HG03457 (cell line): ENCODE measurements around the gene MYMK.

Experiments used
- ATAC-seq: cut with Tn5 transposase; IDR thresholded peaks from one replicate; pipeline ENCODE4 v1.9.1; 2021; ENCODE audit warnings: moderate number of reproducible peaks; ENCODE audit not compliant: unreplicated experiment

The MYMK gene

DNA sequence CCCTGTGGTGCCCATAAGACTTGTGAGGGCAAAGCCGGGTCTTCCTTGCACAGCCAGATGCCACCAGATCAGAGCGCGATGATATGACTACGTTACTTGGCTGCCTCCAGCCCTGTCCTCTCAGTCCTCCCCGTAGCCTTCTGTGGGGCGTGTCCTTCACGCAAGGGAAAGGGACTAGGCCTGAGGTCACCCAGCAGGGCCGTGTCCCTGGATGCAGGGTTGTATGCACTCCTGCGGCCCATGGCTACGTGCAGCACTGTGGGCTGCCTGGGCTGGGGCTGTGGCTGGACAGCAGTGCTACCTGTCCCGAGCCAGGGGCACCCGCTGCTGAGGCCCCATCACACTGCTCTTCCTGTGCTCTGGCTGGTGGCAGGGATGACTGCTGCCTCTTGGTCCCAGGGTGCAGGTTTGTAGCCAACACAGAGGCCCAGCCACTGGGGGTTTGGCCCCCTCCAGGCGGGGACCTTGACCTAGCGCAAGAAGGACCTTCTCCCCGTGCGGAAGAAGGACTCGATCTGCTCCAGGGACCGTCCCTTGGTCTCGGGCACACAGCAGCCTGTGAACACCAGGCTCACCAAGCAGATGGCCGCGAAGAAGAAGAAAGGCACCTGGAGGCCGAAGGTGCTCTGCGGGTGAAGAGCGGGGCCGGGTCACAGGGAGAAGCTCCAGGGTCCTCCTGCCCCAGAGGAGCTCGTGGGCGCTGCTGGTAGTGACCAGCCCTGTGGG is 53.0 kb downstream of the MYMK start:
- ATAC-seq = no peak

DNA sequence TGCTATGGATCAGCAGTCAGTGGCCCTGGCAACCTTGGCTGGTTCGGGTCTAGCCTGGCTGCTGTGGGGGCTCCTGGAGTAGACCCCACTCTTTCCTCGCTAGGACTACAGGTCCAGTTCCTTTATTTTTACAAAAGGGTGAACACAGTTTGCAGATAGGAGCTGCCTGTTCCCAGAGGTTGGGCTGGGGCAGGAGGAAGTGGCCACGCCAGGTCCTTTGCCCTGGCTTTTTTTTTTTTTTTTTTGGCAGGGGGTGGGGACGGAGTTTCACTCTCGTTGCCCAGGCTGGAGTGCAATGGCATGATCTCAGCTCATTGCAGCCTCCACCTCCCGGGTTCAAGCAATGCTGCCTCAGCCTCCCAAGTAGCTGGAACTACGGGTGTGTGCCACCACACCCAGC is 53.8 kb downstream of the MYMK start:
- no peak for ATAC-seq

DNA sequence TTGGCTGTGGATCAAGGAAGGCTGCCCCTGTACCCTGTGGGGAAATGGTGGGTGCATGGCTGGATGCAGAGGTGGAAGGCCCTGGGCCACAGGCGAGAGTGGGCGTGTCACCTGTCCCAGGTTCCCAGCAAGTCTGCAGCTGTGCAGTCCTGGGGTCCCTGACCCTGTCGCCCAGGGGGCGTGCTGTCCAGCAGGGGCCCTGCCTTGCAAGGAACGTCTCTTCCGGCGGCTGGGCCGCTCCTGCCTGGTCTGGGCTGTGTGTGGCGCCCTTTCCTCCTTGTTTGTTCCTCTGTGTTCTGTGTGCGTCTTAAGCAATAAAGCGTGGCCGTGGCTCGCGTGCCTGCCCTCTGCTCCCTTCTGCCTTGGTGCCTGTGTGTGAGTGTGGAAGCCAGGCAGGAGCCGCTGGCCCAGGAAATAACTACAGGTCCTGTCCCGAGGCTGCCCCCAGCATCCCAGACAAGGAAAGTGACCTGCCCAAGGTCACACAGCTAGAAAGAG is 54.3 kb downstream of the MYMK start:
- no peak for ATAC-seq

DNA sequence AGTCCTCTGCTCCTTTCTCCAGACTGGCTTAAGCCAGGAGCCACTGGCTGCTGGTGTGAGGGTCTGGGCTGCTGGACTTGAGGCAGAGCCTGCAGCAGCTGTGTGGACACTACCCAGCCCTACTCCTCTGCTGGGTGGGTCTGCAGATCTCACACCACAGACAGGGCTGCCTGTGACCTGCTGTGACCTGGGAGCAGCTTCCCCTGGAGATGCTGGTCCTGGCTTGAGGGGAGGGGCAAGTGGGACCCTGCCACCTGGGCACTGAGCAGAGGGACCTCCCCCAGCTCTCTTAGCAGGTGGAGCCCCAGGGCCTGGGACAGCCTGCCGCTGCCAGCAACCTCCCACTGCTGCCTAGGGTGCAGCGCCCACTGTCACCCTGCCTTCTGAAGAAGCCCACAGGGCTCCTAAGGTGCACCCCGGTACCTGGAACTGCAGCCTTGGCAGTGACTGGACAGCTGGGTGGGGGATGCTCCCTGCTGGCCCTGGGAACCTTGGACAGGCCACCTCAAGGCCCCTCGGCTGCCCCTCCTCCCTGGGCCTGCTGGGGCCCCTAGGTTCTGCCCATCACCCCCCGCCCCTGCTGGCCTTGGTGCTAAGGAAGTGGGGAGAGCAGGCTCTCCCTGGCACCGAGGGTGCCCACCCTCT is 55.9 kb downstream of the MYMK start:
- ATAC-seq = no peak

DNA sequence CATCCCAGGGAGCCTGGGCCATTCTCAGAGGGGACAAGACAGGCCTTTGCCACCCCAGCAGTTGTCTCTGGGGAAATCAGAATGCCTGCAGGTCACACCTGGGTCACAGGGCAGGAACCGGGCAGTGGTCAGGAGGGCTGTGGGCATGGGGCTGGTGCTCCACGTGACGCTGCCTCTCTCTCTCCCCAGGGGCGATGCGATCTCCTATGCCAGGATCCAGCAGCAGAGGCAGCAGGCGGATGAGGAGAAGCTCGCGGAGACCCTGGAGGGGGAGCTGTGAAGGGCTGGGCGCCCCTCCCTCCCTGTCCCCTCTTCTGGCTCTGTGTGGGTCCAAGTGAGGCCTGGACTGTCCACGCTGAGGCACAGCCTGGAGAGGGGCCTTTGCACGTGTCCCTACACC is 56.4 kb downstream of the MYMK start:
- no peak for ATAC-seq

DNA sequence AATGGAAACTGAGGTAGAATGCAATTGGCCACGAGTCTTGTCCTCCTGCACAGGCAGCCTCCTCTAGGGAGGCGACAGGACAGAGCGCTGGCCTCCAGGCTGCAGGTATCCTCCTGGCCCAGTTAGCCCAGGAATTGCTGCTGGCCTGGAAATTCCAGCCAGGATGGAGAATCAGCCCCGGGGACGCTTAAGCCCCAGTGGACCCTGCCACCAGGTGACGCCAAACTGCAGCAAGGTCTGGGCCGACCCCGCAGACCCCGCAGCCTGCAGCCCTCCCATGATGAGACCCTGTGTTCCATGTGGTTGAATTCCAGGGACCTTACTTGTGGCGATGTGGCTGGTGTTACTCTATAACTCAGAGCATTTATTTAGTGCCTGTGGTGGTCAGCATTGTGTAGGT is 57.7 kb downstream of the MYMK start:
- no peak for ATAC-seq

DNA sequence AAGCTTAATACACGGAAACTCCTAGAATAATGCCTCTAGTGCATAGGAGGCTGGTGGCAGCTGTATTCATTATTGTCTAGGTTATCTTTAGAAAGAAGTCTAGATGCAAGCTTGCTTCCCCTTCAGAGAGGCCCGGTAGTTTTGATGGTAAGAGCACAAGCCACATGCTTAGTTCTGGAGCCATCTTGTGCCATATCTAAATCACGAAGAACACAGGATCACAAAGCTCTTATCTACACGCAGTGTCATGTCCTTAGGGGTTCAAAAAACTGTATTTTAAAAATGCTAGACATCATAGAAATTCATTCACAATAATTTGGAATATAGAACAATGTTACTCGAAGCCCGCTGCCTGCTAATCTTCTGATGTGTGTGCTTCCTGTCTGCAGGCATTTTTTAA is 58.8 kb downstream of the MYMK start:
- no peak for ATAC-seq

DNA sequence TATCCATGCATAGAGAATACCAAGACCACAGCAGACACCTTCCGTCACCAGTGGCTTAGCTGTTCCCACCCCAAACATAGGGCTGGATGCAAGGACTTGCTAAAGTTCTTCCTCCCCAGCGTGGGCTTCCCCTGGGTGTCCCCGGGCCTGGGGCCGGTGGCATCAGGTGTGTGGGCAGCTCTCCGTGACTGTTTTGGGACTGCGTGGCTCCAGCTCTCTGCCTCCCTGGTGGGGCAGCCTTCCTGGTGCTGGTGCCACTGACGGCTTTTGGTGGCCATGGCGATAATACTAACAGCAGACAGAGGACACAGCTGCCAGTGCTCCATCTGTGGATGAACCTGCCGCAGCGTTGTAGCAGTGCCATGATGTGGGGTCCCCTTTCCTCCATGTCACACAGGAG is 60.1 kb downstream of the MYMK start:
- ATAC-seq = no peak
